ENCODE results near the gene HLA-DPA1. TPM values are rescaled to one million over a fixed set of nuclear protein-coding genes. Genes with fewer than 3 reads are reported as not detected.

The HLA-DPA1 gene
- total RNA-seq, 4 donors from 2014 or later = 57.1 to 127 (median 96.8) TPM

- intact Hi-C loops (cut with DNase I; ENCODE audit: low total_unique reads) = no loop called here
- 84 to 90% methylated on average over 2 of the region's 2 CpGs for WGBS, 2 donors
- DNase-seq (ENCODE audit: low spot score in 2 of 2) = no peak
- no peak overlapping the region for H3K4me3 ChIP-seq (ENCODE audit: low read depth, poor library complexity, severe bottlenecking)
- no peak for TF ChIP-seq POLR2A (IDR thresholded peaks at IDR 0.05)
- TF ChIP-seq, protein P1, sequence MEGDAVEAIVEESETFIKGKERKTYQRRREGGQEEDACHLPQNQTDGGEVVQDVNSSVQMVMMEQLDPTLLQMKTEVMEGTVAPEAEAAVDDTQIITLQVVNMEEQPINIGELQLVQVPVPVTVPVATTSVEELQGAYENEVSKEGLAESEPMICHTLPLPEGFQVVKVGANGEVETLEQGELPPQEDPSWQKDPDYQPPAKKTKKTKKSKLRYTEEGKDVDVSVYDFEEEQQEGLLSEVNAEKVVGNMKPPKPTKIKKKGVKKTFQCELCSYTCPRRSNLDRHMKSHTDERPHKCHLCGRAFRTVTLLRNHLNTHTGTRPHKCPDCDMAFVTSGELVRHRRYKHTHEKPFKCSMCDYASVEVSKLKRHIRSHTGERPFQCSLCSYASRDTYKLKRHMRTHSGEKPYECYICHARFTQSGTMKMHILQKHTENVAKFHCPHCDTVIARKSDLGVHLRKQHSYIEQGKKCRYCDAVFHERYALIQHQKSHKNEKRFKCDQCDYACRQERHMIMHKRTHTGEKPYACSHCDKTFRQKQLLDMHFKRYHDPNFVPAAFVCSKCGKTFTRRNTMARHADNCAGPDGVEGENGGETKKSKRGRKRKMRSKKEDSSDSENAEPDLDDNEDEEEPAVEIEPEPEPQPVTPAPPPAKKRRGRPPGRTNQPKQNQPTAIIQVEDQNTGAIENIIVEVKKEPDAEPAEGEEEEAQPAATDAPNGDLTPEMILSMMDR (IDR thresholded peaks at IDR 0.05) = no peak
These were observed 11.5 kb downstream of the HLA-DPA1 start for GRCh38 chr6:33061987-33062386.

- no peak for DNase-seq (ENCODE audit: low spot score in 2 of 2)
- WGBS, 2 donors = 42 to 67% methylated on average over 6 of the region's 6 CpGs
- intact Hi-C loops (cut with DNase I; ENCODE audit: low total_unique reads) = no loop called here
- TF ChIP-seq, protein P1 (IDR thresholded peaks at IDR 0.05) = no peak
- TF ChIP-seq POLR2A (IDR thresholded peaks at IDR 0.05) = no peak
- no peak overlapping the region for H3K4me3 ChIP-seq (ENCODE audit: low read depth, poor library complexity, severe bottlenecking)
These were observed 16.0 kb downstream of the HLA-DPA1 start for GRCh38 chr6:33057222-33058150.

- DNase-seq (ENCODE audit: low spot score in 2 of 2) = no peak
- H3K4me3 ChIP-seq (ENCODE audit: low read depth, poor library complexity, severe bottlenecking) = no peak overlapping the region
- intact Hi-C loops (cut with DNase I; ENCODE audit: low total_unique reads) = no loop called here
- 60 to 70% methylated on average over 4 of the region's 4 CpGs for WGBS, 2 donors
- no peak for TF ChIP-seq POLR2A (IDR thresholded peaks at IDR 0.05)
- TF ChIP-seq, protein P1 (IDR thresholded peaks at IDR 0.05) = no peak
These were observed 20.2 kb downstream of the HLA-DPA1 start for GRCh38 chr6:33053230-33053629.

- intact Hi-C loops (cut with DNase I; ENCODE audit: low total_unique reads) = no loop called here
- DNase-seq (ENCODE audit: low spot score in 2 of 2) = no peak
- no peak overlapping the region for H3K4me3 ChIP-seq (ENCODE audit: low read depth, poor library complexity, severe bottlenecking)
- no peak for TF ChIP-seq POLR2A (IDR thresholded peaks at IDR 0.05)
- TF ChIP-seq, protein P1 (IDR thresholded peaks at IDR 0.05) = no peak
These were observed 20.8 kb downstream of the HLA-DPA1 start for GRCh38 chr6:33052627-33053026.

- TF ChIP-seq, protein P1 (IDR thresholded peaks at IDR 0.05) = no peak
- TF ChIP-seq POLR2A (IDR thresholded peaks at IDR 0.05) = no peak
- DNase-seq (ENCODE audit: low spot score in 2 of 2) = no peak
- intact Hi-C loops (cut with DNase I; ENCODE audit: low total_unique reads) = no loop called here
- H3K4me3 ChIP-seq (ENCODE audit: low read depth, poor library complexity, severe bottlenecking) = no peak overlapping the region
- 75 to 90% methylated on average over 5 to 6 of the region's 6 CpGs for WGBS, 2 donors
These were observed 23.2 kb downstream of the HLA-DPA1 start for GRCh38 chr6:33050014-33050810.
